Measurements from ENCODE around the gene RAB3IL1. TPM values are rescaled to one million over a fixed set of nuclear protein-coding genes. Genes with fewer than 3 reads are reported as not detected.

The RAB3IL1 gene
- total and polyA plus RNA-seq, 8 donors, result 0.58 to 13.3 (median 10.1) TPM; not detected in 1

DNA sequence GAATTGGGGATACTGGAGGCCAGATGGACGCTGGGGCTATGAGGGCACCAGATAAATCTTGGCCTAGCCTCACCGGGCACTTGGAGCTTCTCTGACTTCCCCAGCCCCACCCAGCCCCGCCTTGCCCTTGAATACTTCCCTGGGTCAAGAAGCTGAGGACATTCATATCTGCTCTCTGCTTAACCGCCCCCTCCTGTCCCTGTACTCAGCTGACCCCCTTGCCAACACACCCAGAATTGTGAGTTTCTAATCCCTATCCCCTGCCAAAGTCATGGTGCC is 48.0 kb downstream of the RAB3IL1 start:
- Histone ChIP-seq H3K27ac (no peak overlapping the region), H3K9me3 (no peaks in the 10 kb centered on the region), H3K27me3 (peaks cover 0 to 12% (median 0%) of the 10 kb centered on the region in 3 donors), H3K36me3 (peaks cover 0 to 26% (median 12%) of the 10 kb centered on the region in 4 donors), H3K4me1 (peaks cover 0 to 17% (median 9%) of the 10 kb centered on the region in 4 donors), H3K4me3 (no peak overlapping the region)
- no peak for DNase-seq
- intact Hi-C loops (cut with DNase I; ENCODE audit: low total_unique reads), result no loop called here
- TF ChIP-seq CTCF (IDR thresholded peaks at IDR 0.05) (no peak), EP300 (IDR thresholded peaks at IDR 0.05) (no peak), POLR2AphosphoS5 (IDR thresholded peaks at IDR 0.05) (no peak), POLR2A (IDR thresholded peaks at IDR 0.05) (no peak)
- WGBS, 5 donors, result 40 to 57% (median 50%) methylated on average over 3 to 4 of the region's 4 CpGs

GRCh38 chr11:61868571-61869428 is 48.6 kb downstream of the RAB3IL1 start:
- peaks cover 0 to 28% (median 14%) of the 10 kb centered on the region in 4 donors for H3K36me3 ChIP-seq
- no peak overlapping the region for H3K4me3 ChIP-seq
- no peak for TF ChIP-seq CTCF (IDR thresholded peaks at IDR 0.05)
- no peak for TF ChIP-seq POLR2A (IDR thresholded peaks at IDR 0.05)
- no peak for TF ChIP-seq POLR2AphosphoS5 (IDR thresholded peaks at IDR 0.05)
- TF ChIP-seq EP300 (IDR thresholded peaks at IDR 0.05), result no peak
- intact Hi-C loops (cut with DNase I; ENCODE audit: low total_unique reads), result no loop called here
- H3K9me3 ChIP-seq, result no peaks in the 10 kb centered on the region
- WGBS, 5 donors, result 75 to 86% (median 83%) methylated on average over 11 to 14 of the region's 14 CpGs
- no peak overlapping the region for H3K27ac ChIP-seq
- H3K27me3 ChIP-seq, result peaks cover 0 to 12% (median 0%) of the 10 kb centered on the region in 3 donors
- peaks cover 0 to 15% (median 7%) of the 10 kb centered on the region in 4 donors for H3K4me1 ChIP-seq
- DNase-seq, result no peak

GRCh38 chr11:61866958-61867343 is 50.4 kb downstream of the RAB3IL1 start:
- 88 to 96% (median 92%) methylated on average over 6 of the region's 6 CpGs for WGBS, 5 donors
- TF ChIP-seq POLR2A (IDR thresholded peaks at IDR 0.05), result no peak
- no peak for TF ChIP-seq EP300 (IDR thresholded peaks at IDR 0.05)
- no peak for TF ChIP-seq CTCF (IDR thresholded peaks at IDR 0.05)
- no peak for TF ChIP-seq POLR2AphosphoS5 (IDR thresholded peaks at IDR 0.05)

DNA sequence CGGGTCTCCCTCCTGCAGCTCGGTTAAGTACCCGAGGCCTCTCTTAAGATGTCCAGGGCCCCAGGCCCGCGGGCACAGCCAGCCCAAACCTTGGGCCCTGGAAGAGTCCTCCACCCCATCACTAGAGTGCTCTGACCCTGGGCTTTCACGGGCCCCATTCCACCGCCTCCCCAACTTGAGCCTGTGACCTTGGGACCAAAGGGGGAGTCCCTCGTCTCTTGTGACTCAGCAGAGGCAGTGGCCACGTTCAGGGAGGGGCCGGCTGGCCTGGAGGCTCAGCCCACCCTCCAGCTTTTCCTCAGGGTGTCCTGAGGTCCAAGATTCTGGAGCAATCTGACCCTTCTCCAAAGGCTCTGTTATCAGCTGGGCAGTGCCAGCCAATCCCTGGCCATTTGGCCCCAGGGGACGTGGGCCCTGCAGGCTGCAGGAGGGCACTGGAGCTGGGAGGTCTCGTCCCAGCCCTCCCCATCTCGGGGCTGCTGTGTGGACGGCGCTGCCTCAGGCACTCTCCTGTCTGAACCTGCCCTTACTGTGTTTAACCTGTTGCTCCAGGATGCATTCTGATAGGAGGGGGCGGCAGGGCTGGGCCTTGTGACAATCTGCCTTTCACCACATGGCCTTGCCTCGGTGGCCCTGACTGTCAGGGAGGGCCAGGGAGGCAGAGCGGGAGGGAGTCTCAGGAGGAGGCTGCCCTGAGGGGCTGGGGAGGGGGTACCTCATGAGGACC is 51.0 kb downstream of the RAB3IL1 start:
- Histone ChIP-seq H3K9me3 (no peaks in the 10 kb centered on the region), H3K4me3 (no peak overlapping the region), H3K27me3 (peaks cover 0 to 5% (median 0%) of the 10 kb centered on the region in 3 donors), H3K36me3 (peaks cover 0 to 46% (median 11%) of the 10 kb centered on the region in 4 donors), H3K27ac (no peak overlapping the region), H3K4me1 (peaks cover 0 to 12% (median 5%) of the 10 kb centered on the region in 4 donors)
- DNase-seq, result no peak
- intact Hi-C loops (cut with DNase I; ENCODE audit: low total_unique reads), result no loop called here
- 80 to 91% (median 84%) methylated on average over 14 to 18 of the region's 18 CpGs for WGBS, 5 donors
- TF ChIP-seq POLR2AphosphoS5 (IDR thresholded peaks at IDR 0.05), result no peak
- TF ChIP-seq CTCF (IDR thresholded peaks at IDR 0.05), result no peak
- no peak for TF ChIP-seq EP300 (IDR thresholded peaks at IDR 0.05)
- TF ChIP-seq POLR2A (IDR thresholded peaks at IDR 0.05), result no peak

More at GRCh38 chr11:61866958-61867343, 50.4 kb downstream of the RAB3IL1 start:
- H3K9me3 ChIP-seq, result no peaks in the 10 kb centered on the region
- H3K36me3 ChIP-seq, result peaks cover 0 to 46% (median 11%) of the 10 kb centered on the region in 4 donors
- H3K27me3 ChIP-seq, result peaks cover 0 to 10% (median 0%) of the 10 kb centered on the region in 3 donors
- no peak overlapping the region for H3K4me3 ChIP-seq
- H3K27ac ChIP-seq, result no peak overlapping the region
- peaks cover 0 to 15% (median 7%) of the 10 kb centered on the region in 4 donors for H3K4me1 ChIP-seq
- intact Hi-C loops (cut with DNase I; ENCODE audit: low total_unique reads), result no loop called here
- no peak for DNase-seq

All from stomach (tissue), 9 donors.